HG03432 (cell line): Measurements from ENCODE around the gene PADI2.
A peak's percentile ranks its signal among the peaks of the same experiment; 100 is the strongest.

Experiments
- ATAC-seq: cut with Tn5 transposase; IDR thresholded peaks from one replicate; pipeline ENCODE4 v1.9.1; 2021; ENCODE audit warnings: mild to moderate bottlenecking, moderate library complexity; ENCODE audit not compliant: unreplicated experiment

The PADI2 gene

GRCh38 chr1:17059391-17060305 is 59.6 kb downstream of the PADI2 start:
- peak; percentile 67 for ATAC-seq

GRCh38 chr1:17056551-17056950 is 62.7 kb downstream of the PADI2 start:
- no peak for ATAC-seq

- no peak for ATAC-seq
Measured at GRCh38 chr1:17055801-17056200, 63.5 kb downstream of the PADI2 start.

- peak; percentile 98 for ATAC-seq
Measured at GRCh38 chr1:17053685-17054410, 65.4 kb downstream of the PADI2 start, which contains the start of gene SDHB. SDHB (minus strand) TSS chr1:17054032; CDS start chr1:17054019, 13 bp downstream.

- no peak for ATAC-seq
Measured at GRCh38 chr1:17053086-17053684, 66.1 kb downstream of the PADI2 start.

GRCh38 chr1:17052641-17053040 is 66.6 kb downstream of the PADI2 start:
- no peak for ATAC-seq

- no peak for ATAC-seq
Measured at GRCh38 chr1:17052038-17052437, 67.2 kb downstream of the PADI2 start.

GRCh38 chr1:17047924-17048323 is 71.3 kb downstream of the PADI2 start:
- no peak for ATAC-seq

GRCh38 chr1:17046334-17046657 is 73.0 kb downstream of the PADI2 start:
- no peak for ATAC-seq

- ATAC-seq = no peak
Measured at GRCh38 chr1:17045634-17046333, 73.5 kb downstream of the PADI2 start.

GRCh38 chr1:17045150-17045549 is 74.1 kb downstream of the PADI2 start:
- no peak for ATAC-seq

GRCh38 chr1:17043676-17044075 is 75.6 kb downstream of the PADI2 start:
- ATAC-seq = no peak

- ATAC-seq = no peak
Measured at GRCh38 chr1:17040135-17040534, 79.1 kb downstream of the PADI2 start.

GRCh38 chr1:17039522-17039921 is 79.7 kb downstream of the PADI2 start:
- ATAC-seq = no peak

- no peak for ATAC-seq
Measured at GRCh38 chr1:17033481-17033880, 85.8 kb downstream of the PADI2 start.

GRCh38 chr1:17032741-17033140 is 86.5 kb downstream of the PADI2 start:
- ATAC-seq = no peak

GRCh38 chr1:17031436-17031835 is 87.8 kb downstream of the PADI2 start:
- ATAC-seq = no peak

GRCh38 chr1:17030206-17030605 is 89.0 kb downstream of the PADI2 start:
- no peak for ATAC-seq

GRCh38 chr1:17028662-17029188 is 90.5 kb downstream of the PADI2 start:
- no peak for ATAC-seq

- ATAC-seq = no peak
Measured at GRCh38 chr1:17027900-17028299, 91.4 kb downstream of the PADI2 start.

GRCh38 chr1:17027403-17027802 is 91.8 kb downstream of the PADI2 start:
- no peak for ATAC-seq
